Fibroblast of mammary gland (primary cell): Measurements from ENCODE around the gene ST8SIA5.

Source experiments
- DNase-seq: peaks from one replicate; pipeline ENCODE4 v3.0.0-alpha.2; 2010; ENCODE audit warnings: low read depth
- H3K4me3 ChIP-seq: 2 replicates; pipeline ENCODE4 v1.5.1; 2011; ENCODE audit warnings: low read depth, mild to moderate bottlenecking, low read length, moderate library complexity; ENCODE audit not compliant: control insufficient read depth
- TF ChIP-seq, protein P1 (sequence below): conservative IDR thresholded peaks from 2 replicates; pipeline ENCODE4 v1.5.1; 2011; ENCODE audit warnings: low read depth, low read length, inconsistent platforms; ENCODE audit not compliant: control insufficient read depth, insufficient read depth

ST8SIA5 gene

DNA sequence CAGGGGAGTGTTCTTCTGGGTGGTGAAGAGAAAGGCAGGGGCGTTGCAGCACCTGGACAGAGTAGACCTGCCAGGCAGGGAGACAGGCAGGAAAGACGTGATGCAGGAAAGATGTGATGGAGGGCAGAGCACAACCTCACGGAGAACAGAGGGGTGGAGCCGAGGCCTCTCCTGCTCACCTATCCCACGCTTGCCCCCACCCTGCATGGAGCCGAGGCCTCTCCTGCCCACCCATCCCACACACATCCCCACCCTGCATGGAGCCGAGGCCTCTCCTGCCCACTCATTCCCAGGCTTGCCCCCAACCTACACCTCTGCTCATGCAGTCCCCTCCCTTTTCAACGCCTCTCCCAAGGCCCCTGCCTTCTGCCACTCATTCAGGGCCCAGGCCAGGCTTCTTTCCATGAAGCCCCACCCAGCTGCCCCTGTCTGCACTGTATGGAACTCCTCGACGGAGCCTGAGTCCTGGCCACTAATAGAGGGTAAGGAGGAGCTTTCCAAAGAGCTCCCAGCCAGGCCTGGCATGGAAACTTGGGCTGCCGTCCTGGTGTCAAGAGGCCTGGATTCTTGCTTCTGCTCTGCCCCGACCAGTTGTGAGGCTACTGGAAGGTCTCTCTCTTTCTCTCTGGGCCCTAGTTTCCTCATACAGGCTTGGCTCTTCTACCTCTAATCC, 67.9 kb downstream of the ST8SIA5 start:
- TF ChIP-seq, protein P1, sequence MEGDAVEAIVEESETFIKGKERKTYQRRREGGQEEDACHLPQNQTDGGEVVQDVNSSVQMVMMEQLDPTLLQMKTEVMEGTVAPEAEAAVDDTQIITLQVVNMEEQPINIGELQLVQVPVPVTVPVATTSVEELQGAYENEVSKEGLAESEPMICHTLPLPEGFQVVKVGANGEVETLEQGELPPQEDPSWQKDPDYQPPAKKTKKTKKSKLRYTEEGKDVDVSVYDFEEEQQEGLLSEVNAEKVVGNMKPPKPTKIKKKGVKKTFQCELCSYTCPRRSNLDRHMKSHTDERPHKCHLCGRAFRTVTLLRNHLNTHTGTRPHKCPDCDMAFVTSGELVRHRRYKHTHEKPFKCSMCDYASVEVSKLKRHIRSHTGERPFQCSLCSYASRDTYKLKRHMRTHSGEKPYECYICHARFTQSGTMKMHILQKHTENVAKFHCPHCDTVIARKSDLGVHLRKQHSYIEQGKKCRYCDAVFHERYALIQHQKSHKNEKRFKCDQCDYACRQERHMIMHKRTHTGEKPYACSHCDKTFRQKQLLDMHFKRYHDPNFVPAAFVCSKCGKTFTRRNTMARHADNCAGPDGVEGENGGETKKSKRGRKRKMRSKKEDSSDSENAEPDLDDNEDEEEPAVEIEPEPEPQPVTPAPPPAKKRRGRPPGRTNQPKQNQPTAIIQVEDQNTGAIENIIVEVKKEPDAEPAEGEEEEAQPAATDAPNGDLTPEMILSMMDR: no peak
- DNase-seq: no peak
- H3K4me3 ChIP-seq: no peak overlapping the region

DNA sequence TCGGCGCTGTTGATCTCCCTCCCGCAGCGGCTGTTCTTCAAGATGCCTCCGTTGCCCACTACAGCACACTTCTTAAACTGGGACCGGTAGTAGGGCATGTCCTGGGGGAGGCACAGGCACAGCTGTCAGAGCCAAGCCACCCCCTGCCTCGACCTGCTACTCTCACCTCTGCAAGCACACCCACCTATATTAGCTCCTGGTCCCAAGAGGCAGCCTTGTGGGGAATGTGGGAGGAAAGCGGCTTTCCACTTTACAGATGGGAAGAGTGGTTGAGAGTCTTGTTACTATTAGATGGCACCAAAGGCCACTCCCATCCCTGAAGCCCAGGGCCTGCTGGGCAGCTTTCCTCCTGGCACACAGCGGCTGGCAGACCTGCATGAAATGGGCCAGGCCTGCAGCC, 70.7 kb downstream of the ST8SIA5 start:
- H3K4me3 ChIP-seq: no peak overlapping the region
- TF ChIP-seq, protein P1: no peak
- DNase-seq: no peak

DNA sequence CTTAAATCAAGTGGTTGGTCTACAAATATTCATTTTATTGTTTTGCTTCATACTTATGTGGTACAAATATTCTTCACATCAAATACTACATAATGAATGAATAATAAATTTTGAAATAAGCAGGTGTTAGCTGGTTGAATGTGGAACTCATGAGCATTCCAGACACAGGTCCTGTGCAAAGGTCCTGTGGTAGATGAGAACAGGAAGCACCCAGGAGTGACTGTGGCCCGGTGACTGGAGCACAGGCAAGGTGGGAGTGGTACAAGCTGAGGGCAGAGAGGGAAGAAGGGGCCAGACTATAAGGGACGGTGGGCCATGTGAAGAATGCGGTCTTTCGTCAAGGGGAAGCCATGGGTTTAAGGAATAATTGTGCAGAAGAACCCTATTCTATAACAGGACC, 73.6 kb downstream of the ST8SIA5 start:
- H3K4me3 ChIP-seq: no peak overlapping the region
- TF ChIP-seq, protein P1: no peak
- DNase-seq: no peak

DNA sequence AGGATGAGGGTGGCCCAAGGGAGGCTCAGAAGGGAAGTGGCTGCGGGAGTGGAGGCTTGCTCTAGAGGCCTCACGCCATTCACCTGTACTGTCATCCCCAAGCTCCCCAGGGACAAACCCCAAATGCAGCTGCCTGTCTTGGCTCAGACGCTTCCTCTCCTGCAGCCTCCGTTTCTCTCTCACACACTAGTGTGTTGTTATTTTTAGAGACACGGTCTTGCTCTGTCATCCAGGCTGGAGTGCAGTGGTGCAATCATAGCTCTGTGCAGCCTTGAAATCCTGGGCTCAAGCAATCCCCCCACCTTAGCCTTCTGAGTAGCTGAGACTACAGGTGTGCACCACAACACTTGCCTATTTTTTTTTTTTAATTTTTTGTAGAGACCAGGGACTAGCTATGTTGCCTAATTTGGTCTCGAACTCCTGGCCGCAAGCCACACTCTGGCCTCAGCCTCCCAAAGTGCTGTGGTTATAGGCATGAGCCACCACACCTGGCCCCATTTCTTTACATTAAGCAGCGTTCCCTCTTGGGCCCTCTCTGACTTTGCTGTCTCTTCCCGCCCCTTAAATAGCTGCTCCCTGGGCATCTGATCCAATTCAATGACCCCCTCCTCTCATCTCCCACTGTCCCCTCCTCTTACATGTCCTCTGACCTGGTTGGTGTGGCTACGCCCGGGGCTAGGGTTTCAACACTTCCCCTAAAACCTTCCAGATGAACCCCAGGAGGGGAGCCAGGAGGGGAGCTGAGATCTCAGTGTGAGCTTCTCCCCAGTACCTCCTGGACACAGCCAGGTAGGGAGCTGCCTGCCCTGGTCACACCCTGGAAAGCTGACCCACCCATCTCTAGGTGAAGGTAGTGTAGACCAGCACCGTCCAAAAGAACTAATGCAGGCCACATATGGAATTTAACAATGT, 75.8 kb downstream of the ST8SIA5 start:
- TF ChIP-seq, protein P1: no peak
- no peak overlapping the region for H3K4me3 ChIP-seq
- DNase-seq: no peak

DNA sequence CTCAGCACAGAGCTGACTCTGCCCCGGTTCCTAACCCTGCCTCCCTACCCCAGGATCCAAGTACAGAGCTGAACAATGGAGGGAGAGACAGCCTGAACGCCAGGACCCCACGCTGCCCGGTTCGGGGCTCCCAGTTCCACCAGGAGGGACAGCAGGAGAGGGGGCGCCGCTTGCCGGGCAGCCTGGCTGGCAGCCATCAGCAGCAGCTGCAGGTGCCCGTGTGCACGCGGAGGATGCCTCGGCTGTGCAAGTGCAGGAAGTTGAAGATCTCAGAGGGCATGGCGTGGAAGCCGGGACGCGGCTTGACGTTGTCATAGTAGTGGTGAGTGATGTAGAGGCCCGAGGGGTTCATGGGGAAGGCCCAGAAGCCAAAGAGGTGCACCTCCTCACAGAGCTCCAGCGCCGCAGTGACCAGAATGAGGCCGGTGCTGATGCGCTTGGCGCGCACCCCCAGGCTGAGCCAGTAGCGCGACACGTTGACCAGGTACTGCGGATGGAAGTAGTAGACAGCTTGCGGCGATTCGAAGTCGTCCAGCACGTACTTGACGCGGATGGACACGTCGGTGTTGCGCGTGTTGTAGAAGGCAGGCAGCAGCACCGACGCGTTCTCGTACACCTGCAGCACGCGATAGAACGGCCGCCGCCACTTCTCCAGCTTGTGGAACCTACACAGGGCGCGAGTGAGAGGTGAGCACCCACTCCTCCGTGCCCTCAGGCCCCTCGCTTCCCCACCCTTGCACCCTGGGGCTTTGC, 76.8 kb downstream of the ST8SIA5 start:
- no peak overlapping the region for H3K4me3 ChIP-seq
- TF ChIP-seq, protein P1: no peak
- no peak for DNase-seq

DNA sequence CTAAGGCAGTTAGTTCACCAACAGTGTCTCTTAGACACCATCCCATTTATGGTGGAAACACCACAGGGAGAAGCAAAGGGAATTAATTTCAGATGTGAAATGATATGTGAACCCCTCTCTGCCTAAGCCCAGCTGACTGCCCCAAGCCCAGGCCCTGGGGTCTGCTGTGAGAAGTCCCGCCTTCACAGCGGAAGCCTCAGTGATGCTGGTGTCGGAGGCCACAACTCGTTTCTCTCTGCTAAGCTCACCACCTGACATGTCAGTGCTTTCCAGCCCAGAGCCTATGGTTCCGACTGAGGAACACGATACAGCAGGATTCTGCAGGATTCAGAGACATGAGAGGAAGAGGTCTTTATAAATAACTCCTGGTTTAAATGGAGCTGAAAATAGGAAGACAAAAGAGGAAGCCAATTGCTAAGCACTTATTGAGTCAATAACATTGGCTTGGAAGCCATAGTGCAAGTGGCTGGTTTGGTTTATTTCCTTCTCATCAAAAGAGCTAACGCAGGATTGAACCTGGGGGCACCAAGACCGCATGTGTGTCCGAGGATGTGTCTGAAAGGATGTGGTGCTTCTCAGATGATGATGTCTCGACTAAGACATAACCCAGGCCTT, 78.0 kb downstream of the ST8SIA5 start:
- no peak for DNase-seq
- H3K4me3 ChIP-seq: no peak overlapping the region
- TF ChIP-seq, protein P1: no peak
